ENCODE data around the gene ARL6IP4.

Gene ARL6IP4

GRCh38 chr12:122988036-122988435, 7.6 kb downstream of the ARL6IP4 start:
- Mint-ChIP-seq H3K36me3 (peaks cover 8% of the 10 kb centered on the region), H3K27ac (no peak overlapping the region)
- no peak for ATAC-seq (ENCODE audit: low read depth)

GRCh38 chr12:122988612-122989212, 8.2 kb downstream of the ARL6IP4 start:
- Mint-ChIP-seq H3K27me3 (no peaks in the 10 kb centered on the region), H3K9me3 (no peaks in the 10 kb centered on the region), H3K27ac (no peak overlapping the region), H3K36me3 (peaks cover 7% of the 10 kb centered on the region), H3K4me3 (no peak overlapping the region), H3K4me1 (peaks cover 16% of the 10 kb centered on the region)
- ATAC-seq (ENCODE audit: low read depth) (no peak), DNase-seq (ENCODE audit: low spot score in 2 of 2) (no peak)

More at GRCh38 chr12:122988036-122988435, 7.6 kb downstream of the ARL6IP4 start:
- no peak for DNase-seq (ENCODE audit: low spot score in 2 of 2)
- Mint-ChIP-seq H3K4me3 (no peak overlapping the region), H3K9me3 (no peaks in the 10 kb centered on the region), H3K4me1 (peaks cover 18% of the 10 kb centered on the region), H3K27me3 (no peaks in the 10 kb centered on the region)

- Mint-ChIP-seq H3K4me1 (peaks cover 13% of the 10 kb centered on the region), H3K9me3 (no peaks in the 10 kb centered on the region), H3K4me3 (no peak overlapping the region), H3K27ac (no peak overlapping the region), H3K27me3 (no peaks in the 10 kb centered on the region), H3K36me3 (peaks cover 7% of the 10 kb centered on the region)
- no peak for DNase-seq (ENCODE audit: low spot score in 2 of 2)
- ATAC-seq (ENCODE audit: low read depth): no peak
Measured at GRCh38 chr12:122989225-122989839, 8.9 kb downstream of the ARL6IP4 start.

- DNase-seq (ENCODE audit: low spot score in 2 of 2) (no peak), ATAC-seq (ENCODE audit: low read depth) (no peak)
- H3K27me3 Mint-ChIP-seq: no peaks in the 10 kb centered on the region
- no peak overlapping the region for H3K4me3 Mint-ChIP-seq
- H3K9me3 Mint-ChIP-seq: no peaks in the 10 kb centered on the region
- H3K27ac Mint-ChIP-seq: no peak overlapping the region
- H3K4me1 Mint-ChIP-seq: peaks cover 9% of the 10 kb centered on the region
- peaks cover 6% of the 10 kb centered on the region for H3K36me3 Mint-ChIP-seq
Measured at GRCh38 chr12:122989874-122990419, 9.5 kb downstream of the ARL6IP4 start.

- H3K27me3 Mint-ChIP-seq: no peaks in the 10 kb centered on the region
- peaks cover 5% of the 10 kb centered on the region for H3K36me3 Mint-ChIP-seq
- no peak overlapping the region for H3K27ac Mint-ChIP-seq
- H3K4me3 Mint-ChIP-seq: no peak overlapping the region
- DNase-seq (ENCODE audit: low spot score in 2 of 2) (no peak), ATAC-seq (ENCODE audit: low read depth) (no peak)
- H3K9me3 Mint-ChIP-seq: no peaks in the 10 kb centered on the region
- H3K4me1 Mint-ChIP-seq: peaks cover 7% of the 10 kb centered on the region
Measured at GRCh38 chr12:122990561-122990960, 10.1 kb downstream of the ARL6IP4 start.

GRCh38 chr12:122990961-122991622, 10.6 kb downstream of the ARL6IP4 start:
- no peaks in the 10 kb centered on the region for H3K9me3 Mint-ChIP-seq
- no peak overlapping the region for H3K4me3 Mint-ChIP-seq
- no peaks in the 10 kb centered on the region for H3K27me3 Mint-ChIP-seq
- H3K27ac Mint-ChIP-seq: no peak overlapping the region
- peaks cover 7% of the 10 kb centered on the region for H3K4me1 Mint-ChIP-seq
- H3K36me3 Mint-ChIP-seq: peaks cover 5% of the 10 kb centered on the region
- DNase-seq (ENCODE audit: low spot score in 2 of 2): no peak
- ATAC-seq (ENCODE audit: low read depth): no peak

- peaks cover 7% of the 10 kb centered on the region for H3K4me1 Mint-ChIP-seq
- H3K36me3 Mint-ChIP-seq: peaks cover 3% of the 10 kb centered on the region
- no peaks in the 10 kb centered on the region for H3K9me3 Mint-ChIP-seq
- no peak overlapping the region for H3K27ac Mint-ChIP-seq
- ATAC-seq (ENCODE audit: low read depth) (no peak), DNase-seq (ENCODE audit: low spot score in 2 of 2) (no peak)
- no peak overlapping the region for H3K4me3 Mint-ChIP-seq
- H3K27me3 Mint-ChIP-seq: no peaks in the 10 kb centered on the region
Measured at GRCh38 chr12:122991623-122992275, 11.3 kb downstream of the ARL6IP4 start.

GRCh38 chr12:122992386-122992785, 11.9 kb downstream of the ARL6IP4 start:
- H3K27ac Mint-ChIP-seq: no peak overlapping the region
- no peak for ATAC-seq (ENCODE audit: low read depth)
- H3K27me3 Mint-ChIP-seq: no peaks in the 10 kb centered on the region
- H3K4me3 Mint-ChIP-seq: no peak overlapping the region
- no peak for DNase-seq (ENCODE audit: low spot score in 2 of 2)
- H3K9me3 Mint-ChIP-seq: no peaks in the 10 kb centered on the region
- H3K4me1 Mint-ChIP-seq: peaks cover 7% of the 10 kb centered on the region
- peaks cover 4% of the 10 kb centered on the region for H3K36me3 Mint-ChIP-seq

- no peaks in the 10 kb centered on the region for H3K9me3 Mint-ChIP-seq
- peaks cover 7% of the 10 kb centered on the region for H3K4me1 Mint-ChIP-seq
- H3K4me3 Mint-ChIP-seq: no peak overlapping the region
Measured at GRCh38 chr12:122994140-122994675, 13.7 kb downstream of the ARL6IP4 start.

GRCh38 chr12:122994781-122995502, 14.5 kb downstream of the ARL6IP4 start:
- peaks cover 7% of the 10 kb centered on the region for H3K4me1 Mint-ChIP-seq
- H3K36me3 Mint-ChIP-seq: peaks cover 2% of the 10 kb centered on the region
- H3K4me3 Mint-ChIP-seq: no peak overlapping the region
- no peaks in the 10 kb centered on the region for H3K27me3 Mint-ChIP-seq
- no peak for ATAC-seq (ENCODE audit: low read depth)
- no peaks in the 10 kb centered on the region for H3K9me3 Mint-ChIP-seq
- DNase-seq (ENCODE audit: low spot score in 2 of 2): no peak
- no peak overlapping the region for H3K27ac Mint-ChIP-seq

More at GRCh38 chr12:122994140-122994675, 13.7 kb downstream of the ARL6IP4 start:
- Mint-ChIP-seq H3K27me3 (no peaks in the 10 kb centered on the region), H3K36me3 (peaks cover 2% of the 10 kb centered on the region), H3K27ac (no peak overlapping the region)
- ATAC-seq (ENCODE audit: low read depth) (no peak), DNase-seq (ENCODE audit: low spot score in 2 of 2) (no peak)

GRCh38 chr12:122995503-122996187, 15.2 kb downstream of the ARL6IP4 start:
- Mint-ChIP-seq H3K36me3 (peaks cover 2% of the 10 kb centered on the region), H3K27ac (no peak overlapping the region), H3K4me3 (no peak overlapping the region), H3K9me3 (no peaks in the 10 kb centered on the region), H3K4me1 (peaks cover 7% of the 10 kb centered on the region), H3K27me3 (no peaks in the 10 kb centered on the region)
- DNase-seq (ENCODE audit: low spot score in 2 of 2) (no peak), ATAC-seq (ENCODE audit: low read depth) (no peak)

GRCh38 chr12:122996188-122996601, 15.7 kb downstream of the ARL6IP4 start:
- H3K27me3 Mint-ChIP-seq: no peaks in the 10 kb centered on the region
- peaks cover 7% of the 10 kb centered on the region for H3K4me1 Mint-ChIP-seq
- no peaks in the 10 kb centered on the region for H3K9me3 Mint-ChIP-seq
- H3K4me3 Mint-ChIP-seq: no peak overlapping the region
- DNase-seq (ENCODE audit: low spot score in 2 of 2): no peak
- no peak overlapping the region for H3K27ac Mint-ChIP-seq
- H3K36me3 Mint-ChIP-seq: peaks cover 2% of the 10 kb centered on the region
- ATAC-seq (ENCODE audit: low read depth): no peak

Measured in memory B cell (primary cell).